WTC11 (cell line): ENCODE measurements around the gene TSPAN5.

Experiments used
- CTCF ChIP-seq: fragments of 200-600 bp; IDR thresholded peaks from 2 replicates; pipeline ENCODE4 v1.8.0; 2022; ENCODE audit warnings: antibody characterized with exemption
- FOXJ3 ChIP-seq: sonication (generic); formaldehyde crosslinking; IDR thresholded peaks from 2 replicates; pipeline ENCODE4 v1.9.0; 2021; ENCODE audit warnings: missing genetic modification reagents, mild to moderate bottlenecking, borderline replicate concordance
- FOXP1 ChIP-seq: sonication (generic); formaldehyde crosslinking; IDR thresholded peaks from 2 replicates; pipeline ENCODE4 v1.8.0; 2022; ENCODE audit warnings: missing genetic modification reagents, mild to moderate bottlenecking, moderate library complexity, borderline replicate concordance
- FOXP4 ChIP-seq: sonication (generic); formaldehyde crosslinking; IDR thresholded peaks from 2 replicates; pipeline ENCODE4 v1.8.0; 2022; ENCODE audit warnings: mild to moderate bottlenecking, missing genetic modification reagents
- IRF1 ChIP-seq: sonication (generic); formaldehyde crosslinking; IDR thresholded peaks from 2 replicates; pipeline ENCODE4 v1.8.0; 2023; ENCODE audit warnings: missing genetic modification reagents
- JUN ChIP-seq: sonication (generic); formaldehyde crosslinking; IDR thresholded peaks from 2 replicates; pipeline ENCODE4 v1.8.0; 2023; ENCODE audit warnings: mild to moderate bottlenecking, missing genetic modification reagents
- NR1H2 ChIP-seq: sonication (generic); formaldehyde crosslinking; IDR thresholded peaks from 2 replicates; pipeline ENCODE4 v1.9.0; 2021; ENCODE audit warnings: mild to moderate bottlenecking, moderate library complexity, missing genetic modification reagents
- SP1 ChIP-seq: sonication (generic); formaldehyde crosslinking; conservative IDR thresholded peaks from 2 replicates; pipeline ENCODE4 v1.8.1; 2022; ENCODE audit warnings: missing genetic modification reagents
- TP53 ChIP-seq: sonication (generic); formaldehyde crosslinking; IDR thresholded peaks from 2 replicates; pipeline ENCODE4 v1.8.1; 2023; ENCODE audit warnings: mild to moderate bottlenecking, missing genetic modification reagents
- ZBTB21 ChIP-seq: sonication (generic); formaldehyde crosslinking; IDR thresholded peaks from 2 replicates; pipeline ENCODE4 v1.8.1; 2023; ENCODE audit warnings: mild to moderate bottlenecking, missing genetic modification reagents, borderline replicate concordance
- TF ChIP-seq, protein P1 (sequence below): sonication (generic); formaldehyde crosslinking; IDR thresholded peaks from 2 replicates; pipeline ENCODE4 v1.8.0; 2022; ENCODE audit warnings: mild to moderate bottlenecking, missing genetic modification reagents
- TF ChIP-seq, protein P2 (sequence below): sonication (generic); formaldehyde crosslinking; IDR thresholded peaks from 2 replicates; pipeline ENCODE4 v1.8.0; 2022; ENCODE audit warnings: mild to moderate bottlenecking, missing genetic modification reagents
- TF ChIP-seq, protein P3 (sequence below): sonication (generic); formaldehyde crosslinking; IDR thresholded peaks from 2 replicates; pipeline ENCODE4 v1.8.1; 2023; ENCODE audit warnings: mild to moderate bottlenecking, missing genetic modification reagents, borderline replicate concordance
- TF ChIP-seq, protein P4 (sequence below): sonication (generic); formaldehyde crosslinking; IDR thresholded peaks from 2 replicates; pipeline ENCODE4 v1.8.0; 2022; ENCODE audit warnings: mild to moderate bottlenecking, missing genetic modification reagents

DNA sequence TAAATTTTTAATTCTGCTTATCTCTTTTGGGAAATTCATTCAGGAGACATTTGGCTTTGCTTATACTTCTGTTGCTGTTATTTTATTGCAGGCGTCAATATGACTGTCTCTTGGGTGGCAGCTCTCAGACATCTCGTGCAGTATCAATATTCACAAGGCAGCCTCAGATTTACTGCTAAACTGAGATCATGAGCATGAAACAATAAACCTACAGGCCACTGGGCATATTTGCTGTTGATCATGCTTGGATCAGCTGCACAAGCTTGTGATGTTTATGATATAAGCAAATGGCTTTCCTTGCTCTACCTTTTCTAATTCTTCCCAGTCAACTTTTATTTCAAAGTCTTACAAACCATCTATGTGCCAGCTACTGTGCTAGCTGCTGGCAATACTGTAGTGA is 39.2 kb downstream of the TSPAN5 start:
- TF ChIP-seq CTCF (no peak), SP1 (CRISPR knock-in tag) (no peak), FOXP1 (CRISPR knock-in tag) (no peak), ZBTB21 (CRISPR knock-in tag) (no peak), FOXP4 (no peak), TP53 (no peak), JUN (CRISPR knock-in tag) (no peak), IRF1 (CRISPR knock-in tag) (no peak), FOXJ3 (CRISPR knock-in tag) (no peak), NR1H2 (CRISPR knock-in tag) (no peak)
- TF ChIP-seq, protein P1, sequence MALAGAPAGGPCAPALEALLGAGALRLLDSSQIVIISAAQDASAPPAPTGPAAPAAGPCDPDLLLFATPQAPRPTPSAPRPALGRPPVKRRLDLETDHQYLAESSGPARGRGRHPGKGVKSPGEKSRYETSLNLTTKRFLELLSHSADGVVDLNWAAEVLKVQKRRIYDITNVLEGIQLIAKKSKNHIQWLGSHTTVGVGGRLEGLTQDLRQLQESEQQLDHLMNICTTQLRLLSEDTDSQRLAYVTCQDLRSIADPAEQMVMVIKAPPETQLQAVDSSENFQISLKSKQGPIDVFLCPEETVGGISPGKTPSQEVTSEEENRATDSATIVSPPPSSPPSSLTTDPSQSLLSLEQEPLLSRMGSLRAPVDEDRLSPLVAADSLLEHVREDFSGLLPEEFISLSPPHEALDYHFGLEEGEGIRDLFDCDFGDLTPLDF = no peak
- TF ChIP-seq, protein P2, sequence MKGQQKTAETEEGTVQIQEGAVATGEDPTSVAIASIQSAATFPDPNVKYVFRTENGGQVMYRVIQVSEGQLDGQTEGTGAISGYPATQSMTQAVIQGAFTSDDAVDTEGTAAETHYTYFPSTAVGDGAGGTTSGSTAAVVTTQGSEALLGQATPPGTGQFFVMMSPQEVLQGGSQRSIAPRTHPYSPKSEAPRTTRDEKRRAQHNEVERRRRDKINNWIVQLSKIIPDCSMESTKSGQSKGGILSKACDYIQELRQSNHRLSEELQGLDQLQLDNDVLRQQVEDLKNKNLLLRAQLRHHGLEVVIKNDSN (CRISPR knock-in tag) = no peak
- TF ChIP-seq, protein P3, sequence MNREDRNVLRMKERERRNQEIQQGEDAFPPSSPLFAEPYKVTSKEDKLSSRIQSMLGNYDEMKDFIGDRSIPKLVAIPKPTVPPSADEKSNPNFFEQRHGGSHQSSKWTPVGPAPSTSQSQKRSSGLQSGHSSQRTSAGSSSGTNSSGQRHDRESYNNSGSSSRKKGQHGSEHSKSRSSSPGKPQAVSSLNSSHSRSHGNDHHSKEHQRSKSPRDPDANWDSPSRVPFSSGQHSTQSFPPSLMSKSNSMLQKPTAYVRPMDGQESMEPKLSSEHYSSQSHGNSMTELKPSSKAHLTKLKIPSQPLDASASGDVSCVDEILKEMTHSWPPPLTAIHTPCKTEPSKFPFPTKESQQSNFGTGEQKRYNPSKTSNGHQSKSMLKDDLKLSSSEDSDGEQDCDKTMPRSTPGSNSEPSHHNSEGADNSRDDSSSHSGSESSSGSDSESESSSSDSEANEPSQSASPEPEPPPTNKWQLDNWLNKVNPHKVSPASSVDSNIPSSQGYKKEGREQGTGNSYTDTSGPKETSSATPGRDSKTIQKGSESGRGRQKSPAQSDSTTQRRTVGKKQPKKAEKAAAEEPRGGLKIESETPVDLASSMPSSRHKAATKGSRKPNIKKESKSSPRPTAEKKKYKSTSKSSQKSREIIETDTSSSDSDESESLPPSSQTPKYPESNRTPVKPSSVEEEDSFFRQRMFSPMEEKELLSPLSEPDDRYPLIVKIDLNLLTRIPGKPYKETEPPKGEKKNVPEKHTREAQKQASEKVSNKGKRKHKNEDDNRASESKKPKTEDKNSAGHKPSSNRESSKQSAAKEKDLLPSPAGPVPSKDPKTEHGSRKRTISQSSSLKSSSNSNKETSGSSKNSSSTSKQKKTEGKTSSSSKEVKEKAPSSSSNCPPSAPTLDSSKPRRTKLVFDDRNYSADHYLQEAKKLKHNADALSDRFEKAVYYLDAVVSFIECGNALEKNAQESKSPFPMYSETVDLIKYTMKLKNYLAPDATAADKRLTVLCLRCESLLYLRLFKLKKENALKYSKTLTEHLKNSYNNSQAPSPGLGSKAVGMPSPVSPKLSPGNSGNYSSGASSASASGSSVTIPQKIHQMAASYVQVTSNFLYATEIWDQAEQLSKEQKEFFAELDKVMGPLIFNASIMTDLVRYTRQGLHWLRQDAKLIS = no peak
- TF ChIP-seq, protein P4, sequence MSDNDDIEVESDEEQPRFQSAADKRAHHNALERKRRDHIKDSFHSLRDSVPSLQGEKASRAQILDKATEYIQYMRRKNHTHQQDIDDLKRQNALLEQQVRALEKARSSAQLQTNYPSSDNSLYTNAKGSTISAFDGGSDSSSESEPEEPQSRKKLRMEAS (CRISPR knock-in tag) = no peak
